MM.1S (cell line): ENCODE results near the gene KIRREL3.

Source experiments
- DNase-seq: peaks from one replicate; pipeline ENCODE4 v3.0.0-alpha.2; 2015
- H2AFZ ChIP-seq: fragments of 300-600 bp; sonication (generic); 2 replicates; pipeline ENCODE4 v1.6.0; 2016; ENCODE audit warnings: antibody characterized with exemption, low read length
- H3F3A ChIP-seq: fragments of 300-600 bp; sonication (generic); 2 replicates; pipeline ENCODE4 v1.6.1; 2016; ENCODE audit warnings: mild to moderate bottlenecking, antibody characterized with exemption, low read length, moderate library complexity, mixed read lengths; ENCODE audit not compliant: insufficient read depth
- H3K27ac ChIP-seq: fragments of 300-600 bp; sonication (generic); 2 replicates; pipeline ENCODE4 v1.5.1; 2016; ENCODE audit warnings: mild to moderate bottlenecking, low read length
- H3K27me3 ChIP-seq: fragments of 300-600 bp; sonication (generic); replicated peaks from 2 replicates; pipeline ENCODE4 v1.6.0; 2016; ENCODE audit warnings: low read length; ENCODE audit not compliant: insufficient read depth
- H3K36me3 ChIP-seq: fragments of 300-600 bp; sonication (generic); replicated peaks from 2 replicates; pipeline ENCODE4 v1.6.1; 2016; ENCODE audit warnings: mild to moderate bottlenecking, low read length, mixed read lengths; ENCODE audit not compliant: insufficient read depth
- H3K4me1 ChIP-seq: fragments of 300-600 bp; sonication (generic); 2 replicates; pipeline ENCODE4 v1.6.1; 2016; ENCODE audit warnings: low read length, mixed read lengths
- H3K4me2 ChIP-seq: fragments of 300-600 bp; sonication (generic); 2 replicates; pipeline ENCODE4 v1.6.0; 2016; ENCODE audit warnings: low read depth, low read length
- H3K4me3 ChIP-seq: fragments of 300-600 bp; sonication (generic); 2 replicates; pipeline ENCODE4 v1.5.1; 2016; ENCODE audit warnings: low read length, mixed read lengths
- H3K79me2 ChIP-seq: fragments of 300-600 bp; sonication (generic); 2 replicates; pipeline ENCODE4 v1.6.1; 2016; ENCODE audit warnings: mixed run types, low read length, mixed read lengths
- H3K9ac ChIP-seq: fragments of 300-600 bp; sonication (generic); 2 replicates; pipeline ENCODE4 v1.6.1; 2016; ENCODE audit warnings: low read length, mixed read lengths
- H3K9me2 ChIP-seq: fragments of 300-600 bp; sonication (generic); replicated peaks from 2 replicates; pipeline ENCODE4 v1.6.1; 2016; ENCODE audit warnings: mild to moderate bottlenecking, low read length, mixed read lengths; ENCODE audit not compliant: insufficient read depth
- H3K9me3 ChIP-seq: fragments of 300-600 bp; sonication (generic); replicated peaks from 2 replicates; pipeline ENCODE4 v1.6.1; 2016; ENCODE audit warnings: mild to moderate bottlenecking, low read length, mixed read lengths; ENCODE audit not compliant: insufficient read depth
- H4K20me1 ChIP-seq: fragments of 300-600 bp; sonication (generic); 2 replicates; pipeline ENCODE4 v1.6.1; 2016; ENCODE audit warnings: mild to moderate bottlenecking, low read length, moderate library complexity, mixed read lengths; ENCODE audit not compliant: insufficient read depth
- CTCF ChIP-seq: fragments of 300-600 bp; sonication (generic); IDR thresholded peaks from 2 replicates; pipeline ENCODE4 v1.5.1; 2016; ENCODE audit warnings: antibody characterized with exemption, low read length, mixed read lengths
- EZH2 ChIP-seq: fragments of 300-600 bp; sonication (generic); optimal IDR thresholded peaks from 2 replicates; pipeline ENCODE3; 2017; ENCODE audit warnings: low read depth, mild to moderate bottlenecking, antibody characterized with exemption, low read length, mixed read lengths
- EZH2phosphoT487 ChIP-seq: fragments of 300-600 bp; sonication (generic); IDR thresholded peaks from 2 replicates; pipeline ENCODE4 v1.6.1; 2018; ENCODE audit warnings: antibody characterized with exemption, low read length

Gene KIRREL3

DNA sequence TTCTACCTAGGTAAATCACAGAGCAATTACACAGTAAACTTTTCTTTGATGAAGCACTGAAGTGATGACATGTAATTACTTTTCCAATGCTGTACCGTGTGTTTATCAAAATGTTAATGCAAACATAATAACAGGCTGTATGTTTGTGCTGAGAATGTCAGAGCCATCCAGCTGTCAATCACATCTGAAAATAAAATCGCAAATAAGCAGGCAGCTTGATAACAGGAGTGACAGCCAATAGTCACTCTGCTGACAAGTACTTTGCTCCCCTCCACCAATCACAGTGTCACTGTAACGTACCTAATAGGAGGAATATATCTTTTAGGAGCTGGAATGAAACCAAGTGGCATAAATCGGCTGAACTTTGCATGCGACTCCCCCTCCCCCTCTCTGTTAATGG is 119.7 kb downstream of the KIRREL3 start:
- no peak for DNase-seq
- H3K4me3 ChIP-seq: no peak overlapping the region
- H3F3A ChIP-seq: no peaks in the 10 kb centered on the region

GRCh38 chr11:126879516-126879915 is 121.1 kb downstream of the KIRREL3 start:
- no peaks in the 10 kb centered on the region for H3K4me1 ChIP-seq
- TF ChIP-seq EZH2phosphoT487 (no peak), CTCF (no peak), EZH2 (no peak)
- H3K27ac ChIP-seq: no peak overlapping the region
- no peak for DNase-seq
- H3K4me3 ChIP-seq: no peak overlapping the region
- no peaks in the 10 kb centered on the region for H3K79me2 ChIP-seq
- H3K9ac ChIP-seq: no peak overlapping the region
- no peaks in the 10 kb centered on the region for H3K36me3 ChIP-seq
- no peaks in the 10 kb centered on the region for H3K9me3 ChIP-seq
- no peaks in the 10 kb centered on the region for H3K9me2 ChIP-seq
- no peak overlapping the region for H3K4me2 ChIP-seq
- H3K27me3 ChIP-seq: no peaks in the 10 kb centered on the region
- H4K20me1 ChIP-seq: no peaks in the 10 kb centered on the region
- no peaks in the 10 kb centered on the region for H3F3A ChIP-seq
- no peak overlapping the region for H2AFZ ChIP-seq

More for the DNA sequence above, 119.7 kb downstream of the KIRREL3 start:
- no peaks in the 10 kb centered on the region for H3K4me1 ChIP-seq
- H3K9ac ChIP-seq: no peak overlapping the region
- H3K4me2 ChIP-seq: no peak overlapping the region
- H3K27me3 ChIP-seq: no peaks in the 10 kb centered on the region
- TF ChIP-seq EZH2 (no peak), EZH2phosphoT487 (no peak), CTCF (no peak)
- no peak overlapping the region for H2AFZ ChIP-seq
- H4K20me1 ChIP-seq: no peaks in the 10 kb centered on the region
- no peak overlapping the region for H3K27ac ChIP-seq
- H3K9me3 ChIP-seq: no peaks in the 10 kb centered on the region
- H3K79me2 ChIP-seq: no peaks in the 10 kb centered on the region
- no peaks in the 10 kb centered on the region for H3K9me2 ChIP-seq
- H3K36me3 ChIP-seq: no peaks in the 10 kb centered on the region

DNA sequence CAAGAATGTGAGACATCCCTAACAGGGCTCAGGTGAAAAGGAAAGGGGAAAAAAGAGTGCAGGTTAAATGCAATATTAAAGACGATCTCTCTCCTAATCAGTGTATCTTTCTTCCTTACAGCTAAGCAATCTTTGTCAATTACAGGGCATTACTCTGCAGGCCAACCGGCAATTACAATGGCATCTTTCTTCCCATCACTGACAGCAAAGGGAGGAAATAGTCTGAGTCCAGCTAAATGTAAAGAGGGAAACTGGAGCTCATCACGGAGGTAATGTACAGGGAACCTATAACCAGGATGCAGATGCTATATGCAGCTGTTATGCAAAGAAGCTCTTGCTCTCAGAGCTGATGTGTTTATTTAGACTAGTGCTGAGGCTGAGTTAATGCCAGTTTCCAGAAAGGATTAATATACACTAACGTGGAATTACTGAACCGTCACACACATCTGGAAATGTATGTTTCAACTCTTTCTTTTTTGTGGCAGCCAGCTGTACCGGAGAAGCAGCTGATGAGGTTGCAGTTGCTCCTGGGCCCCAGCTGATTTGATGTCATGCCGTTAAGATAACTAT is 121.6 kb downstream of the KIRREL3 start:
- Histone ChIP-seq H3K9ac (no peak overlapping the region), H3K27ac (no peak overlapping the region), H3F3A (no peaks in the 10 kb centered on the region), H3K79me2 (no peaks in the 10 kb centered on the region), H3K9me3 (no peaks in the 10 kb centered on the region), H3K4me1 (no peaks in the 10 kb centered on the region), H3K36me3 (no peaks in the 10 kb centered on the region), H3K27me3 (no peaks in the 10 kb centered on the region), H3K4me3 (no peak overlapping the region), H4K20me1 (no peaks in the 10 kb centered on the region), H3K9me2 (no peaks in the 10 kb centered on the region), H2AFZ (no peak overlapping the region), H3K4me2 (no peak overlapping the region)
- TF ChIP-seq EZH2: no peak
- no peak for TF ChIP-seq EZH2phosphoT487
- TF ChIP-seq CTCF: no peak
- no peak for DNase-seq
